Stimulated activated naive CD8-positive, alpha-beta T cell treated with anti-CD3 and anti-CD28 coated beads, Interleukin-15, Interleukin-2, amounts not matched to agents 100 ng/mL and 50 ng/mL, for 24 hours (primary cell): ENCODE measurements around the gene BASP1.
A peak's percentile ranks its signal among the peaks of the same experiment; 100 is the strongest.

Experiments used
- H3K27ac Mint-ChIP-seq: one replicate; pipeline ENCODE4 v1.8.0; 2021; ENCODE audit warnings: mild to moderate bottlenecking, mixed read lengths
- H3K27me3 Mint-ChIP-seq: one replicate; pipeline ENCODE4 v1.8.0; 2021; ENCODE audit warnings: mixed read lengths
- H3K36me3 Mint-ChIP-seq: one replicate; pipeline ENCODE4 v1.8.0; 2021; ENCODE audit warnings: low read depth, mixed read lengths
- H3K4me1 Mint-ChIP-seq: one replicate; pipeline ENCODE4 v1.8.0; 2021; ENCODE audit warnings: low read depth, mixed read lengths
- H3K4me3 Mint-ChIP-seq: one replicate; pipeline ENCODE4 v1.8.0; 2021; ENCODE audit warnings: mild to moderate bottlenecking, mixed read lengths
- H3K9me3 Mint-ChIP-seq: one replicate; pipeline ENCODE4 v1.8.0; 2021; ENCODE audit warnings: mixed read lengths

BASP1 gene

DNA sequence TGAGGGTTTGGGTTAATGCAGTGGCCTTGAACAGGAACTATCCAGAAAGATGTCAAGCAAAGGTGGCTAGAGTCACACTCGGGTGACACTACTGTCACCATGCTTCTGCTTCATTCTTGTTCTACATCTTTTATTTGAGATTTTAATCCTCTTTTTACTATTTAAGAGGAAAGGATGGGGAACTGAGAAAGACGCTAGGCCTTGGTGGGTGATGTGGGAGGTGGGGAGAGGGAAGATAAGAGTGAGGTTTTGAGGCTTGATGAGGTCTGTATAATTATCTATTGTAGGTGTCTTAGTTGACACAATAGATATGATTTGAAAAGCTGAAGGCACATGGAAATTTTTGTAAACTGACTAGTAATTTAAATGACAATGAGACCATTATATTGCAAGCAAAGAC is 3.5 kb upstream of the BASP1 start:
- Mint-ChIP-seq H3K27me3 (peaks cover 37% of the 10 kb centered on the region), H3K4me3 (no peak overlapping the region), H3K36me3 (no peaks in the 10 kb centered on the region), H3K9me3 (peaks cover 2% of the 10 kb centered on the region), H3K4me1 (peaks cover 7% of the 10 kb centered on the region), H3K27ac (no peak overlapping the region)

DNA sequence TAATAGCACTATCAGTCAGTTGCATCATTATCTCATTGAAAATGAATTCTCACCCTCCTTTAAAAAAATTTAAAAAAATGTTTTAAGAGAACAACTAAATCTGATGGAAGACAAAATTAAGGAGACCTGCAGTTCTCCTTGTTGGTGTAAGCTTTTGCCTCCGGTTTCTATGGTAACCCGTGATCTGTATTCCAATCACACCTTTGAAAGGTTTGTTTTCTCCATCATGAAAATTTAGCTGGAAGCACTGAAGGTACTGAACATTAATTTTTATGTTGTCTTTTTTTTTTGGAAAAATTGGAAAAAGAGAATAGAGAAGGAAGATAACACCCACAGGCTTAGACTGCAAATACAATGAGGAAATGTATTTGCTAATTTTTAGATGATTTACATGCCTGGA is 2.5 kb upstream of the BASP1 start:
- Mint-ChIP-seq H3K36me3 (no peaks in the 10 kb centered on the region), H3K4me3 (no peak overlapping the region), H3K4me1 (peaks cover 12% of the 10 kb centered on the region)

DNA sequence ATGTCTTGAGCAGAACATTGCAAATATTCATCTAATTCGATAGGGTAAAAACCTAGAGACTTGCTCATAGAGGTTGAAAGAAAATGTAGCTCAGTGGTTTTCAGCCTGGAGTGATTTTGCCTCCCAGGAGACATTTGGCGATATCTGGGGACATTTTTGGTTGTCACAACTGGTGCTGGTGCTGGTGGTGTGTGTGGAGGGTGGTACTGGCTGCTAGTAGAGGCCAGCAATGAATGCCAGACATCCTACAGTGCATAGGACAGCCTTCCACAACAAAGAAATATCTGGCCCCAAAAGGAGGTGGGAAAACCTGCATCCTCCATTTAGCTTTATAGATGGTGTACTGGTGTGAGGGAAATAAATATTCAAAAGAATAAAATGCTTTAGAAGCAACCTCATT is 2.1 kb upstream of the BASP1 start:
- no peaks in the 10 kb centered on the region for H3K9me3 Mint-ChIP-seq
- H3K27me3 Mint-ChIP-seq, result peaks cover 42% of the 10 kb centered on the region
- peaks cover 16% of the 10 kb centered on the region for H3K4me1 Mint-ChIP-seq
- no peak overlapping the region for H3K27ac Mint-ChIP-seq
- H3K36me3 Mint-ChIP-seq, result no peaks in the 10 kb centered on the region
- H3K4me3 Mint-ChIP-seq, result no peak overlapping the region

More for the DNA sequence above, 2.5 kb upstream of the BASP1 start:
- H3K9me3 Mint-ChIP-seq, result no peaks in the 10 kb centered on the region
- H3K27ac Mint-ChIP-seq, result no peak overlapping the region
- H3K27me3 Mint-ChIP-seq, result peaks cover 42% of the 10 kb centered on the region

DNA sequence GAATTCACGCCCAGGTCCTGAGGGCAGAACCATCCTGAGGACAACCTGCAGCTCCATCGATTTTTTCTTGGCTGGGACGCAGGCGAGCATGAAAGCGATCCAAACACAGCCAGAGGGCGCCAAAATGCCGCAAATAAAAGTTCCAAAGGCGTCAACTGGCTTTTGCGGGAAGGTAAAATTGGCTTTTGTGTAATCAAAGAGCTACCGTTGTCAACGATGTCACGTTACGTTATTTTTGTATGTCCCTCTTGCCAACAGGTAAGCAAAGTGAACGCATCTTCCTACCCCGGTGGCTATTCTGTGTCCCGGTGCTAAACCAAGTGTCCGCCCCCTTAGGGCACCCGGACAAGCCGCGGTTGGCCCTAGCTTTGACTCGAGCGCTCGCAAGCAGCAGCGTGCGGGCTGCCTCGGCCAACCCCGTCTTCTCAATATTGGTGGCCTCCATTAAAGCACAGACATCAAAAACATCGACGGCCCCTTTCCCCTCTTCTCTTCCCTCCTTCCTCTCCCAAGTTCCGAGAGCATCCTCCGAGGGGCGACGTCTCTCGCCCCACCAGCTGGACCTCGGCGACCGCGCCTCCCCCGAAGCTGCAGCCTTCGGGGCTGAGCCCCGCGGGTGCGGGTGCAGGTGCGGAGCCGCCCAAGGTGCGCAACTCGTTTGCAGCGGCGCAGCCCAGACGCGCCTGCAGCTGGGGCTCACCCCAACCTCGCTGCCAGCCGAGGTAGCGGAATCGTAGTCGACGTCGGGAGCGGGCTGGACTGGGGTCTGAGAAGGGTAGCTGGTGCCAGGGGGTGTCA is 1.1 kb upstream of the BASP1 start:
- Mint-ChIP-seq H3K4me3 (peak overlapping the region; percentile 70), H3K27ac (no peak overlapping the region), H3K27me3 (peaks cover 45% of the 10 kb centered on the region), H3K4me1 (peaks cover 16% of the 10 kb centered on the region), H3K36me3 (no peaks in the 10 kb centered on the region), H3K9me3 (no peaks in the 10 kb centered on the region)

DNA sequence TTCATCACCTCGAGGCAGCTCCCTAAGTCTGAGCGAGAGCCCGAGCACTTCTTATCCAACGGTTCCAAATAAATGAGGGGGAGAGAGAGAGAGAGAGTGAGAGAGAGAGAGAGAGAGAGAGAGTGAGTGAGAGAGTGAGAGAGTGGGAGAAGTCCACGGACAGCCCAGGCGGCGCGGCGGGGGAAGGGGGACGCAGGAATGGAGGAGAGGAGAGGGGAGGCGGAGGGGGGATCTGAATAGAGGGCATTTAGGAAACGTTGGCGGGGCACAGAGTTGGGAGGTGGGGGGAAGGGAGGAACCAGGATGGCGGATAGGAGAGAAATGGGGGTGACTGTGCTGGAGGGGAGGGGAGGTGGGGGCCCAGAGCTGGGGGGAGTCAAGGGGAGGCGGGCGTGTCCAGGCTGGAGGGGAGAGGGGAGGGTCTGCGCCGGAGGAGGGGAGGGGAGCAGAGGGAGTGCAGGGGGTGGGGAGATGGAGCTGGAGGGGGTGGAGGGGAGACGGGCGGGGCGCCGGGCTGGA is 398 bp upstream of the BASP1 start:
- Mint-ChIP-seq H3K27me3 (peaks cover 45% of the 10 kb centered on the region), H3K27ac (no peak overlapping the region), H3K4me3 (peak overlapping the region; percentile 70), H3K9me3 (no peaks in the 10 kb centered on the region), H3K4me1 (peaks cover 16% of the 10 kb centered on the region), H3K36me3 (no peaks in the 10 kb centered on the region)

DNA sequence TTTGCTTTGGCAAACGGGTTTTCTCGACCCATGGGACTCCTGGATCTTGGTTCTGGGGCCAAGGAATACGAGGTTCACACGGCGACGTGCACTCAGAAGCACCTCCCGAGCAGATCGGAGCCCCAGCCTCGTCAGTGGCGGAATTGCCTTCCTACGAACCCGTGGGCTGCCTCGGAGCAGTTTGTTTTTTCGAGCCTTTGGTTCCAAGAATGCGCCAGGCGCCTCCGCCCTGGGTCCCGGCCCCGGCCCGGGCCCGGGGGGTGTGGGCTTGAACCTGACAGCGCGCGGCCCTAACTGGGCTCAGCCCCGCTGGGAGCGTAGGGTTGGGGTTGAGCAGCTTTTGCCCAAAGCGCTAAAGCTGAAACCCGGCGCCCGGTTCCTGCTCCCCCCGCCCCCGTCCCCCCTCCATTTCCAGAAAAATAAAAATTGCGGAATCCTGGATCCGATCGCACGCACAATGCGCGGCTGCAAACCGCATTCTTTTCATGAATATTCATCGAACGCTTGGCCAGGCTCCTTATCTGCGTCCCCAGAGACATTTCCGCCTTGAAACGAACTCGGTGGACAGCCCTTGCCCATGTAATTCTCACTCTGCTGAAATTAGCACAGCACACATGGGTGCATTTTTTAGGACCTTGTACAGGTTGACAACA is 1.0 kb downstream of the BASP1 start:
- Mint-ChIP-seq H3K36me3 (no peaks in the 10 kb centered on the region), H3K27ac (no peak overlapping the region), H3K9me3 (no peaks in the 10 kb centered on the region), H3K4me1 (peaks cover 16% of the 10 kb centered on the region), H3K27me3 (peaks cover 55% of the 10 kb centered on the region), H3K4me3 (peak overlapping the region; percentile 67)

DNA sequence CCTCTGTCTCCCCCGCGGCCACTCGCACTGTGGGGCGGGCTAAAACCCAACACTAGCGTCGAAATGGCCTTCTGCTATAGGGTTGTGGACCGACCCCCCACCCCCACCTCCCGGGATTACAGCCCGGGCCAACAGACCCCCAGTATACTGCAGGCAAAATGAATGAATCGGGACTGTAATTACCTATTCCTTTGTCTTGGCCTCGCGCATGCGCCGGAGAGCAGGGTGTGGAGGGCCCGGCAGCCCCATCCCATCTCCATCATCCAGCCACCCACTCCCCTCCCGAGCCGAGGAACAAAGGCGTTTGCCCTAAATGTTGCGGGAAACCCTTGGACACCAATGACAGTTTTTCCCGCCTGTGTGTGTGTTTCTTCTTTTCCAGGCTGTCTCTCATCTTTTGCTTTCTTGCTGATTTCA is 1.6 kb downstream of the BASP1 start:
- H3K27ac Mint-ChIP-seq, result no peak overlapping the region
- no peaks in the 10 kb centered on the region for H3K36me3 Mint-ChIP-seq
- peaks cover 60% of the 10 kb centered on the region for H3K27me3 Mint-ChIP-seq
- H3K4me1 Mint-ChIP-seq, result peaks cover 19% of the 10 kb centered on the region
- H3K4me3 Mint-ChIP-seq, result peak overlapping the region; percentile 67
- no peaks in the 10 kb centered on the region for H3K9me3 Mint-ChIP-seq

DNA sequence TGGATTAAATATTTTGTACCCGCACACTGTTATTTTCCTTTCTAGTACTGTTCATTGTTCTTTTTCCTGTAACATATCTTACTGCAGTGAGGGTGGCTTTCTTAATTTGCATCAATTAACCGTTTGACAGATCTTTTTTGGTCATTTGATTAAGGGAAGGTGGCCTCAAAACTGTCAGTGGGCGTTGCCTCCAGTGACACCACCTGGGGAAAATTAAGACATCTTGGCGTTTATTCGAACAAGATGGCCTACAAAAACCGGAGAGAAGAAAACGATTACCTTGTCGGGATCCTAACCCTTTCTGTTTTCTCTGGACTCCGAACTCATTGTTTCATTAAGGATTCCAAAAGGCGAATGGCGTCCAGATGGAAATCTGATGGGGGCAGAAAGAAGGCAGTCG is 2.0 kb downstream of the BASP1 start:
- H3K27ac Mint-ChIP-seq, result no peak overlapping the region
- peak overlapping the region; percentile 67 for H3K4me3 Mint-ChIP-seq
- H3K27me3 Mint-ChIP-seq, result peaks cover 64% of the 10 kb centered on the region
- peaks cover 19% of the 10 kb centered on the region for H3K4me1 Mint-ChIP-seq
- H3K9me3 Mint-ChIP-seq, result no peaks in the 10 kb centered on the region
- H3K36me3 Mint-ChIP-seq, result no peaks in the 10 kb centered on the region

DNA sequence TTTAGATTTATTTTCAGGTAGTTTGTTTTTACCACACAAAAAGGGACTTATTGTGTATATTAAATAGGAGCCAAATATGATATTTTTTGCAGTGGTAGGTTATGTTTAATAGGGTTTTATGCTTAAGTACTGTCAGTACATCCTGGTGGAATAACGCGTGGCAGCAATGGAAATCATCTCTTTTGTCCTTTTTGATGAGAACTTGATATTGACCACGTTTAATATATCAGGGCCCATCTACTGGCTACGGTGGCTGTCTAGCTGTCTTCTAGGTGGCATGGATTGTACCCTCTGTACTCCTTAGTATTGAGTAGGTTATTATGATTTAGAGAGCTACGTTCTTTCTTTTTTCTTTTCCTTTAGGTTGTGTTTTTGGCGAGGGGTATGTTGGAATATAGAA is 2.6 kb downstream of the BASP1 start:
- Mint-ChIP-seq H3K27ac (no peak overlapping the region), H3K9me3 (no peaks in the 10 kb centered on the region), H3K36me3 (no peaks in the 10 kb centered on the region), H3K4me3 (peak overlapping the region; percentile 67), H3K4me1 (peaks cover 19% of the 10 kb centered on the region), H3K27me3 (peaks cover 64% of the 10 kb centered on the region)

DNA sequence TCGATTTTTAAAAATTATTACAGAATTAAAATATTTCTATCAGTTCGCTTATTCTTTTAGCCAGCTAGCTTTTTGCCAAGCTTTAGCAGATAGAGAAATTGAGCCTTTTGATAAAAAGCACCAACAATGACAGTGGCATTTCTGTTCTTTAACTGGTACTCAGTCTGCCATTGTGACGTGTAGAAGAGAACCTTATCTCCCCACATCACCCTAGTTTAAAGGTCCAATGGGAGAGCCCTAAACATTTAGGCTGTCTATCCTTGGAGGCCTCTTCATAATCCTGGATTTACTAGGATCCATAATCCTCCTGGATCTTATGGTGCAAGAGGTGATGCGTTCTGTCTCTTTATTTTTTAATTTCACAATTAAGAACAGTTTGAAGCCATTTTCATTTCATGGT is 3.0 kb downstream of the BASP1 start:
- Mint-ChIP-seq H3K4me3 (no peak overlapping the region), H3K27ac (no peak overlapping the region), H3K36me3 (no peaks in the 10 kb centered on the region), H3K4me1 (peaks cover 22% of the 10 kb centered on the region), H3K9me3 (no peaks in the 10 kb centered on the region), H3K27me3 (peaks cover 59% of the 10 kb centered on the region)

DNA sequence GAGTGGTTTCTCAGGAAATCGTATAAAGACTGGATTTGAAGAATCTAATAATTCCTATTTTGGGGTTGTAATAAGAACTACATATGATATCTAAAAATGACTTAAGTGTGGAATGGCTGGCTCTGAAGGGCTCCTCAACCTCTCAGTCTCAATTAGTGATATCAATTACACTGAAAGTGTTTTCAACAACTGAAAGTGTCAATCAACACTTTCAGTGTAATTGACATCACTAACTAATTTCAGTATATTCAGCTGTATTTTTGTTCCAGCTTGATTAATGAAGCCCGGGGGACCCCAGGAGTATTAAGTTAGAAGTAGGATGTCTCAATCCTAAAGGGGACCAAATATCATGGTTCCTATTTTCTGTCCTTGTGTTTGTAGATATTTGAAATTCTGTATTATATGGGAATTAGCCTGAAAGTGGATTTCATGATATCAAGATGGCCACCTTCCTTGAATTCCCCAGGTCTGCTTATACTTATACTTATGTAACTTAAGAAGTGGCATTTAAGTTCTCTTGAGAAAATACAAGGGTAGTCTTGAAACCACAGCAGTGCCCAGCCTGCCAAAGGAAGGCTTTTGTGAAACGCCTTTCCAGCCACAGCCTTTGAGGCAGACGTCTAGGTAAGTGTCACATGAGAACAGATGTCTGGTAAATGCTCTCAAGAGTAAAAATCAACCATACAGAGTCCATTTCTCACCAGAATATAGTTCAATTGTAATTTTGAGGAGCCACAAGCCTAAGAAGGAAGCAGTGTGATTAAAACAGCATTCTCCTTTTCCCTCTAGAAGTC is 4.6 kb downstream of the BASP1 start:
- H3K27ac Mint-ChIP-seq, result no peak overlapping the region
- no peaks in the 10 kb centered on the region for H3K9me3 Mint-ChIP-seq
- H3K4me1 Mint-ChIP-seq, result peaks cover 18% of the 10 kb centered on the region
- H3K27me3 Mint-ChIP-seq, result peaks cover 49% of the 10 kb centered on the region
- H3K4me3 Mint-ChIP-seq, result no peak overlapping the region
- H3K36me3 Mint-ChIP-seq, result no peaks in the 10 kb centered on the region

DNA sequence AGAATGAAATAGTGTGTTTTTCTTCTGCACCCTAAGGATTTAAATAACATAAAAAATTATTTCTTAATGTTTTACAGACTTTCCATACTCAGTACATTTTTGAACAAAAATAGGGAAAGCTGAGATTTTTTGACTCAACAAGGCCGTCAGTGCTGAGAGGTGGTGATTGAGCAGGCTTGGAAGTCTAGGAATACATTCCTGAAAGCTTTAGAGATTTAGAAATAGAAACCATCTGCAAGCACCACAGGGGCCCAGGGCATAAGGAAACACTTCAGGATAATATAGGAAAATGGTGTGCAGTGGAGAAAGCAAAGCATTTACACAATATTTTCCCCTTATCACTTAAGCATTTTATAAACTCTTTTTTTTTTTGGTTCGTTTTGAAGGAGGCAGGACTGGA is 5.2 kb downstream of the BASP1 start:
- Mint-ChIP-seq H3K27ac (no peak overlapping the region), H3K36me3 (no peaks in the 10 kb centered on the region), H3K27me3 (peaks cover 49% of the 10 kb centered on the region), H3K4me1 (peaks cover 18% of the 10 kb centered on the region), H3K4me3 (no peak overlapping the region), H3K9me3 (no peaks in the 10 kb centered on the region)

DNA sequence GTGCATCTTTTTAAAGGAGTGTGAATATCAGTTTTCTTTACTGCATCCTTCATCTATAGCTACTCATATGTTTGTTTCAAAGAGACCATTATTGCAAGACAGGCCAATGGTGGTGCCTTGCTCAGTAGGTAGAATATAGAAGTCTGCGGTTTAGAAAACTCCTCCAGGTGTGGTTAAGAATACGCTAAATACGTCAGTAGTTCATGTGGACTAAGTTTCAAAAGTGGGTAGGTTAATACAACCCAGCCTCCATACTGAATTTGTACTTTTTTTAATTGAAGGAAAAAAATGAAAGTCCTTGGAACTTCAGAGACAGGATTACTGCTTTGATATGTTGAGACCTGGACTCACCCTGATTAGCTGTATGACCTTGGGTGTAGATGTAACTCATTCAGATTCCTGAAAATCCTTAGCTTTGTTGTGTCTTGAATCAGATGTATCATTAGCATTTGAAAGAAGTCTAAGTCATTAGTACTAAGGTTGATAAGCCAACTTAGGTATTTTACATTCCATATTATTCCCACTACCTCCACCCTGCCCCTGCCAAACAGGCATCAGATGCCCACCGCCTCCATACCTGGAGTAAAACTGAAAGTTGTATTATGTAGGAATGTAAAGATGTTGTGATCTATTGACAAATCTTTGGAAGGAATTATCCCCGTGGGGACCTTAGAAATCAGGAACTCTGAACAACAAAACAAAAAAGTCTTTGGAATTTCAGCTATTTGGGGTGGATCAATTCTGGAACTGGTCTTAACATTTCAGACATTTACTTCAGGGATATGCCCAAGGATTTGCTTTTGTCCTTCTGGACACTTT is 6.1 kb downstream of the BASP1 start:
- H3K27ac Mint-ChIP-seq, result no peak overlapping the region
- no peaks in the 10 kb centered on the region for H3K36me3 Mint-ChIP-seq
- H3K27me3 Mint-ChIP-seq, result peaks cover 49% of the 10 kb centered on the region
- H3K4me3 Mint-ChIP-seq, result no peak overlapping the region
- H3K4me1 Mint-ChIP-seq, result peaks cover 21% of the 10 kb centered on the region
- H3K9me3 Mint-ChIP-seq, result no peaks in the 10 kb centered on the region

DNA sequence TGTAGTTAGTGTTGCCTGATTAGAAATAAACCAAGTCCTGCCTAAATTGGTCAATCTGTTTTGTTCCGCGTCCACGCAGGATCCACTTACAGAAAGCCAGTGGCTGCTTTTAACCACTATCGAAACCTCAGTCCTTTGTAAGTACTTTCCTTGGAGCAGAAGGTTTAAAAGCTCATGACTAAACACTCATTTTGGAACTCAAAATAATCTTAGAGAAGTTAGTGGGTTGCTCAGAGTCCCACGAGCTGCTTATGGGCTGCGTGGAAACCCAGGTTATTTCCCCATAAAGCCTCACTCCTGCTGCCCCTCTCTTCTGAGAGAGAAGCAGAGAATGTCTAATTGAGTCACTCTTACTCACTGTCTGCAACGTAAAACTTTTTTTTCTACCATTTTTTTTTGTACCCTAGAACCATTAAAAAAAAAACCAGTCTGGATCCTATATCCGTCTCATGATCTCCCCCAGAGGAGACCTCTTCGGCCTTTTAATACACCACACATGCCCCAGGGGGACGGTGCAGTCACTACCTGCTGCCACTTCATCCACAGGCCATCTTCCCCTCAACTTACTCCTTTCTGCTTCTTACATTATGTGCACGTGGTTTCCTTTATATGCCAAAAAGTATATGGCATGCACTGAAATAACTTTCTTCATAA is 7.6 kb downstream of the BASP1 start:
- H3K4me3 Mint-ChIP-seq, result peak overlapping the region; percentile 25
- H3K36me3 Mint-ChIP-seq, result no peaks in the 10 kb centered on the region
- peaks cover 35% of the 10 kb centered on the region for H3K27me3 Mint-ChIP-seq
- no peaks in the 10 kb centered on the region for H3K9me3 Mint-ChIP-seq
- peak overlapping the region; percentile 67 for H3K27ac Mint-ChIP-seq
- H3K4me1 Mint-ChIP-seq, result peaks cover 15% of the 10 kb centered on the region
